COLO668 (cell line): ENCODE data around the gene KLHL8.
"Not testable (repeated sequence)": the region's sequence is repeated elsewhere in the genome, so short reads cannot be mapped to it uniquely, and the experiment has no call there.

ENCODE experiments used
- DNase-seq: peaks from one replicate; lab custom pipeline; 2025; ENCODE audit not compliant: unreplicated experiment; lab: John Stamatoyannopoulos, UW

The KLHL8 gene

DNA sequence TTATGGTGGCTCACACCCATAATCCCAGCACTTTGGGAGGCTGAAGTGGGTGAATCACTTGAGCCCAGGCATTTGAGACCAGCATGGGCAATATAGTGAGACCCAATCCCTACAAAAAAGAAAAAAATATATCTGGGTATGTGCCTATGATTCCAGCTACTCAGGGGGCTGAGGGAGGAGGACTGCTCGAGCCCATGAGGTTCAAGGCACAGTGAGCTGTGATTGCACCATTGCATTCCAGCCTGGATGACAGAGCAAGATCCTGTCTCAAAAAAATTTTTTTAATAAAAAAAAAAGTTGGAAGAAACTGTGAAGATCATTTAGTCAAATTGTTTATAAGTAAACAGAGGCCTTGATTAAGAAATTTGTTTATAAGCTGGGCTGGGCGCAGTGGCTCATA is 39.7 kb downstream of the KLHL8 start:
- DNase-seq, result no peak

DNA sequence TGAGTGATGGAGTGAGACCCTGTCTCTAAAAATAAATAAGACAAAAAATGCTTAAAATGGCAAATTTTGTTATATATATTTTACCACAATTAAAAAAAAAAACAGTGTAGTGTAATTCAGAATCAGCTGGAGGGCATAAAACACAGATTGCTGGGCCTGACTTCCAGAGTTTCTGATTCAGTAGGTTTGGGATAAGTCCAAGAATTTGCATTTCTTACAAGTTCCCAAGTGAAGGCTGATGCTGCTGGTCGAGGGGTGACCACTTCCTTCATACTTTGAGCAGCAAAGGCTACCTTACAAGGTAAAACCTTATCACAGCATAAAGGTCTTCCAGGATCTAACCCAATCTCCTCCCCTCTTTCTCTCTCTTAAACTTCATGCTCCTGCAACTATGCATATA is 40.7 kb downstream of the KLHL8 start:
- DNase-seq, result no peak

- no peak for DNase-seq
Observed at GRCh38 chr4:87174672-87175071, 45.7 kb downstream of the KLHL8 start.

DNA sequence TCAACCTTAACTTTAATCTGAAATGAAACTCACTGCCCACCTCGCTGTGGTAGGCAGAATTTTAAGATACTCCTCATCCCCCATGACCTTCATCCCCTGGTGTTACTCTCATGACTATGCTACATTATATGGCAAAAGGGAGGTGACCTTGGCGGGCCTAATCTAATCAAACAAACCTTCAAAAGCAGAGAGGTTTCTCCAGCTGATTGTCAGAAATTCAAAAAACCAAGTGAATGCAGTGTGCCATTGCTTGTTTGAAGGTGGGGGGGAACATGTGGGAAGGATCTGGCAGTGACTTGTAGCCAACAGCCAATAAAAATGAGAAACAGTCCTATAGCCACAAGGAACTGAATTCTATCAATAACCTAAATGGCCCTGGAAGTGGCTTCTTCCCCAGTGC is 48.5 kb downstream of the KLHL8 start:
- no peak for DNase-seq

GRCh38 chr4:87166296-87166854 is 54.0 kb downstream of the KLHL8 start:
- no peak for DNase-seq

DNA sequence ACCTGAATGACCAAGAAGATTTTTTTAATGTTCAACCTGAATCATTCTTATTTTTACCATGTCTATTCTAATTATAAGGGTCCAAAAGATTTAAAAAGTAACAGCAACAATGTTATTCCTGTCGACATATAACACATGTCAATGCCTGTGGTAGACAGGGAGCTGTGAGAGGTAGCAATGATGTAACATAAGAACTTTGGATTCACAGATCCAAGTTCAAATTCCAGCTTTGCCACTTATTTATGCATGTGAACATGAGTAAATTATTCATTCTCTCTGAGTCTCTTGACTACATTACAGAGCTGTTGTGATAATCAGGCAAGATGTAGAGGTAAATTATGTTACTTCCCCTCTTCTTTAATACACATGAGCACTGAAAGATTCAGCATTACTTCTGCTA is 54.5 kb downstream of the KLHL8 start:
- DNase-seq, result no peak

- no peak for DNase-seq
Observed at GRCh38 chr4:87153078-87153870, 67.1 kb downstream of the KLHL8 start.

DNA sequence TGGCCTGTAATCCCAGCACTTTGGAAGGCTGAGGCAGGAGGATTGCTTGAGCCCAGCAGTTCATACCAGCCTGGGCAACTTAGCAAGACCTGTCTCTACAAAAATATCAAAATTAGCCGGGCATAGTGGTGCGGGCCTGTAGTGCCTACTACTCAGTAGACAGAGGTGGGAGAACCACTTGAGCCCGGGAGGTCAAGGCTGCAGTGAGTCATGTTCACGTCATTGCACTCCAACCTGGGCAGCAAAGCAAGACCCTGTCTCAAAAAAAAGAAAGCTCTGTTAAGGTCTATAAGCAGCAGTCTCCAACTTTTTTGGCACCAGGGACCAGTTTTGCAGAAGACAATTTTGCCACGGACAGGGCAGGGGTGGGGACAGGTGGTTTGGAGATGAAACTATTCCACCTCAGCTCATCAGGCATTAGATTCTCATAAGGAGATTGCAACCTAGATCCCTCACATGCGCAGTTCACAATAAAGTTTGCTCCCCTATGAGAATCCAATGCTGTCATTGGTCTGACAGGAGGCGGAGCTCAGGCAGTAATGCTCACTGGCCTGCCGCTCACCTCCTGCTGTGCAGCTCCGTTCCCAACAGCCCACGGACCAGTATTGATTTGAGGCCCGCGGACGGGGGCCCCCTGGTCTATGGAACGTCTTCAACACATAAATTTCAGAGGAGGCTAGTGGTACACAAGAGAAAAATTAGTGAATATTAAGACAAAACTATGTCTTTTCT is 67.9 kb downstream of the KLHL8 start:
- DNase-seq, result no peak

DNA sequence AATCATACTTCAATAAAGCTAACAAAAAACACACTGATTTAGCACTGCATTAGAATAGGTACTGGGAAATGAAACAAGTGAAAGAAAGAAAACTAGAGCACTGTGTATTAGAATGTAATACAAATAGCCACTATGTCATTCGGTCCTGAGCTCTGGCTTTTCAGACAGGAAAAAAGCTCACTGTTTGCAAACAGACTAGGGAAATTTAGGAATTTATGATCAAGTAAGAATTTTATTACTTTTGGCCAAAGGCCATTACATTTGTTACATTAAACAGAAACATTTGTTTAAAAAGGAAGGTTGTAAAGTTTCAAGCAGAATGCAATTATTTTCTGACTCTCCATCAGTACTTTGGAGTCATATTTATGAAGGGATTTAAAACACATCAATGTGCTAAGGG is 68.7 kb downstream of the KLHL8 start:
- no peak for DNase-seq

DNA sequence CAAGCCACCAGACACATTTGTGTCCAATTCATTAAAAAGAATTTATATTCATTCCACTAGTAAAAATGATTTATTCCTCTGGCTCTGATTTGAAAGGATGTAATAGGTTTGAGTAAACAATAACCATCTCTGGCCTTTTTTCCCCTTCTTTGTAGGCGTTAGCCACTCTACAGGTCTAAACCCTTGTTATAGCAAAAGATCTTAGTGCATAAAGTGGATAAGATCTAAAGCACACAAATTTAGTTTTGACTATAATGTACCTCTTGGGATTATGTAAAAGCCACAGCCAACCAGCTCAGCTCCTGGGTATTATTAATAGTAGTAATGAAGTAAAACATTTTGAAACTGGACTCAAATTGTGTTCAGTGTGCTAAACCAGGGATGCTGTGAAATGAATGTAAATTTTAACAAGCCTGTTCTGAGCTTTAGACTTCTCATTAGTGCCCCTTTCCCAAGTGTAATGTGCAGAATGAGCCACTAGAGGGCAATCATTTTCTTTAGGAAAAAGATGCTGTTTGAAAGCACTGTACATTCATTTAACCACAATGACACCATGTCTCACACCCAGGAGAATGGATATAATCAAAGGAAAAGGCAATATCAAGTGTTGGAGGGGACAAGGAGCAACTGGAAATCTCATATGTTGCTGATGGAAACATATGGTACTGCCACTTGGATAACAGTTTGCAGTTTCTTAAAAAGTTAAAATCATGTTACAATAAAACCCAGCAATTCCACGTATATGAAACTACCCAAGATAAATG is 69.7 kb downstream of the KLHL8 start:
- DNase-seq, result peak; percentile 69

DNA sequence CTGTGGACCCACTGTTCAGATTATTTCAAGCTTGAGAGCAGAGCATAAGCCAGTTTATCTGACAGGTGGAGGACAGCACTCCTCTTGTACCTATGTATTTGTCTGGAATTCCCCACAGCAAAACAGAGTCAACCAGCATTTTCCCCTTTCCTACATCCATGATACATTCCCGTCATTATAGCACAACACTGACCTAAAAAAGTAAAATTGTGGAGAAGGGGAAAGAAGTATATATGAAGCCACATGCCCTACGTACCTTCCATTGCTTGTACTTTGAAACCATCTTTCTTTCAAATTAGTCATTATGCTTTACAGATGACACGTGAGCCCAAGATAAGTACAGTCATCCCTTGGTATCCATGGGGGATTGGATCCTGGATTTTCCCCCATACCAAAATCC is 73.3 kb downstream of the KLHL8 start:
- DNase-seq, result no peak

GRCh38 chr4:87145934-87146333 is 74.5 kb downstream of the KLHL8 start:
- not testable (repeated sequence) for DNase-seq

DNA sequence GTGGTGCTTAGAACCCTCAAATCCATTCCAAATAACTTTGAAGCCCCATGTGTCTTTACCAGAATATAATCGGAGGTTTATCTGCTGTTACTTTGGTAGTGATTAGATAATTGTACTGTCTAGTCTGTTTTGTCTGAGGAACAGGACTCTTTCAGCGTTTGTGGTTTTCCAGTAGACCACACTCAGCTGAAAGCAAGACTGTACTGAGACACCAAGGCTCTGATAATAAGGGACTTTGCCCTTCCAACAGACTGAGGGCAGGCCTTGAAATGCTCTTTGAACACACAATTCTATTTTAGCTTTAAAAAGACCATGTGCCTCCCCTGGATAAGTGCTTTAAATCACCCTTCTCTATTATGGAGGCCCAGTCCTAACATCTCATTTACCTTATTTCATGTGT is 76.1 kb downstream of the KLHL8 start:
- DNase-seq, result no peak

DNA sequence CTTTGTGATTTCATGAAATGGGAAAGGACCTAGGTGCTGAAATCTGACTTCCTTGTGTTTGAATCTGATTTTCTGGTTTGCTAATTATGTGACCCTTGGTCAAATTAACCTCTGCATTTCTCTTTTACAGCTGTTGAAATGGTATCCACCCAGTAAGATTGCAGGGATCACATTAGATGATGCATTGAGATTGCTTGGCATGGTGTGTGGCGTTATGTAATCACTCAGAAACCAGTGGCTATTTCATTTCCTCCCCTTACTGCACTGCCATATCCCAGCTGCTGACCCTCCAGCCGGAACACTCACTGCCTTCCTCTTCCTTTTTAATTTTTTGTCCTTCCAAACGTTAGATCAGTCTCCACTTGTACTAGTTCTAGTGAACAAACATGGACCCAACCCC is 79.0 kb downstream of the KLHL8 start:
- DNase-seq, result no peak

DNA sequence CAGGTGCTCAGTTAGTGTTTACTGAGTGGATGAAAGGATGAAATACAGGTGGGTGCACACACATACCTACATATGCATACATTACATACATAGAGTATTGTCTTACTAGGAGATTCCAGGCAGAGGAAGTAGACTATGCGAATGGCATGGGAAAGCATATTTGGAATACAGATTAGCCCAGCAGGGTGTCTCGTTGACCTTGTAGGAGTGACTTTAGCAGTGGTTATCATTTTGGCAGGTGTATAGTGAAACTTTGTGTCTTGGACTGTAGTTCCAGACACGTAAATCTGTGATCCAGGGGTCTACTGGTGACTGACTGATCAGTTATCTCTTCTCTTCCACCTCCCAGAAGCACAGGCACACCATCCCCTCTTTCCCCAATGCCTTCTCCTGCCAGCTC is 86.3 kb downstream of the KLHL8 start:
- DNase-seq, result no peak

DNA sequence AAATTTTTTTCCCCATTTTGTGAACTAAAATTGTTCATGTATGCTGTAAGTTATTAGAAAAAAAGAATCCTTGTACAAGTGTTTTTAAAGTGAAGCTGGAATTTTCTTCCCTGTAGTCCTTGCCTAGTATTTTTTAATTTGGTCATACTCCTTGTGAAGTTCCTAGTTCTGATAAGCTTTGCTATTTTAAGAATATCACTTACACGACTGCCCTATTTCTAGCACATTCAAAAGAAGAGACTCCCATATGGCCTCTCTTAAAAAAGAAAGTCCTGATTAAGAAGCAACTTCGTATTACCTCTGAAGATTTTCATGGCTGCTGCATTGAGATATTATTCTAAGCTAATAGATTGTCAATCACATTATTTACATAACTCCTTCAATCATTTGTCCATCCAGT is 87.2 kb downstream of the KLHL8 start:
- no peak for DNase-seq

DNA sequence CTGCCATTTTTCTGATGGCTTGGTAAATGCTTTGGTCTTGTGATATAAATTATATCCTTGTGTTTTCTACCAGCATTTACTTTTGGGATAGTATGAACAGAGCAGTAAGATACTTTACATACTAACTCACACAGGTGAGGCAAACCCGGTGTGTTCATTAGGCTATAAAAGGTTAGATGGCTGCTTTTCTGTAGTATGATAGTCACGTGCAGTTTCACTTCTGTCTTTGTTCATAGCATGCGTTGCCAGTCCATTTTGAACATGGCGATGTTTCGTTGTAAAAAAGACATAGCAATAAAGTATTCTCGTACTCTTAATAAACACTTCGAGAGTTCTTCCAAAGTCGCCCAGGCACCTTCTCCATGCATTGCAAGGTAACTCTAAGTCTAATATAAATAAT is 88.4 kb downstream of the KLHL8 start:
- no peak for DNase-seq

- no peak for DNase-seq
Observed at GRCh38 chr4:87130985-87131703, 89.3 kb downstream of the KLHL8 start.

GRCh38 chr4:87129681-87130080 is 90.7 kb downstream of the KLHL8 start:
- no peak for DNase-seq

- no peak for DNase-seq
Observed at GRCh38 chr4:87128006-87128705, 92.3 kb downstream of the KLHL8 start.
